ENCODE results near the gene HOXD8. TPM values are rescaled to one million over a fixed set of nuclear protein-coding genes. Genes with fewer than 3 reads are reported as not detected.

The HOXD8 gene
- total RNA-seq, 1 donor from 2014 or later = not detected

DNA sequence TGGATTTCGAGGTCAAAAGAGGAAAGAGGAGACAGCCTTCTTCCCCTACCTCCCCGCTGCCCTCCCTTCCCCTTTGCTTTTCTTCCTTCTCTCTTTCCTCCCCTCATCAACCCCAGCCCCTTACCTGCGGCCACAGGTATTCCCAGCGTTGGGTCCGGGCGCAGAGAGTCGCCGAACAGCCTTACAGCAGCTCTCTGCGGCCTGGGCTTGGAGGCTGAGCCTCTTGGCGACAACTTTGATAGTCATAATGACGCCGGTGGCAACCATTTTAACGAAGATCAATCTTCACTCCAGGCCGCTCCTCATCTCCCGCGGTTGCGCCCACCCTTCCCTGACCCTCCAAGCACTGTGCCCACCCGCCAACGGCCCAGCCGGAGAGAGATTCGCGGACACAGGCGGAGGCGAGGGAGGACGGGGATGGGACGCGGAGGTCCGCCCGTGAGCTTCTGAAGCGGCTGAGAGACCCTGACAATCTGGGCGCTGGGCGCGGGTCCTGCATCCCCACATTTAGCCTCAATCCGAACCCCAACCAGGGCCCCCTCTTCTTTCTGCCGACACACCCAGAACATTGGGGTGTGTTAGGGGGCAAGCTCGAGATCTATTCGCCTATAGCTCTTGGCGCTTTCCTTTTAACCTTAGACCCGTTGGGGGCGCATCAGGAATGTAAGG lies 44.3 kb upstream of the HOXD8 start:
- Mint-ChIP-seq H3K9me3 (ENCODE audit: unreplicated experiment) (no peaks in the 10 kb centered on the region), H3K4me1 (ENCODE audit: unreplicated experiment) (peaks cover 25% of the 10 kb centered on the region), H3K27me3 (ENCODE audit: unreplicated experiment) (peaks cover 93% of the 10 kb centered on the region), H3K27ac (ENCODE audit: unreplicated experiment) (no peak overlapping the region), H3K36me3 (ENCODE audit: unreplicated experiment) (no peaks in the 10 kb centered on the region), H3K4me3 (ENCODE audit: unreplicated experiment) (no peak overlapping the region)
- no peak for DNase-seq (ENCODE audit: extremely low spot score, unreplicated experiment)
- TF ChIP-seq, protein P1, sequence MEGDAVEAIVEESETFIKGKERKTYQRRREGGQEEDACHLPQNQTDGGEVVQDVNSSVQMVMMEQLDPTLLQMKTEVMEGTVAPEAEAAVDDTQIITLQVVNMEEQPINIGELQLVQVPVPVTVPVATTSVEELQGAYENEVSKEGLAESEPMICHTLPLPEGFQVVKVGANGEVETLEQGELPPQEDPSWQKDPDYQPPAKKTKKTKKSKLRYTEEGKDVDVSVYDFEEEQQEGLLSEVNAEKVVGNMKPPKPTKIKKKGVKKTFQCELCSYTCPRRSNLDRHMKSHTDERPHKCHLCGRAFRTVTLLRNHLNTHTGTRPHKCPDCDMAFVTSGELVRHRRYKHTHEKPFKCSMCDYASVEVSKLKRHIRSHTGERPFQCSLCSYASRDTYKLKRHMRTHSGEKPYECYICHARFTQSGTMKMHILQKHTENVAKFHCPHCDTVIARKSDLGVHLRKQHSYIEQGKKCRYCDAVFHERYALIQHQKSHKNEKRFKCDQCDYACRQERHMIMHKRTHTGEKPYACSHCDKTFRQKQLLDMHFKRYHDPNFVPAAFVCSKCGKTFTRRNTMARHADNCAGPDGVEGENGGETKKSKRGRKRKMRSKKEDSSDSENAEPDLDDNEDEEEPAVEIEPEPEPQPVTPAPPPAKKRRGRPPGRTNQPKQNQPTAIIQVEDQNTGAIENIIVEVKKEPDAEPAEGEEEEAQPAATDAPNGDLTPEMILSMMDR (IDR thresholded peaks at IDR 0.05) = no peak

DNA sequence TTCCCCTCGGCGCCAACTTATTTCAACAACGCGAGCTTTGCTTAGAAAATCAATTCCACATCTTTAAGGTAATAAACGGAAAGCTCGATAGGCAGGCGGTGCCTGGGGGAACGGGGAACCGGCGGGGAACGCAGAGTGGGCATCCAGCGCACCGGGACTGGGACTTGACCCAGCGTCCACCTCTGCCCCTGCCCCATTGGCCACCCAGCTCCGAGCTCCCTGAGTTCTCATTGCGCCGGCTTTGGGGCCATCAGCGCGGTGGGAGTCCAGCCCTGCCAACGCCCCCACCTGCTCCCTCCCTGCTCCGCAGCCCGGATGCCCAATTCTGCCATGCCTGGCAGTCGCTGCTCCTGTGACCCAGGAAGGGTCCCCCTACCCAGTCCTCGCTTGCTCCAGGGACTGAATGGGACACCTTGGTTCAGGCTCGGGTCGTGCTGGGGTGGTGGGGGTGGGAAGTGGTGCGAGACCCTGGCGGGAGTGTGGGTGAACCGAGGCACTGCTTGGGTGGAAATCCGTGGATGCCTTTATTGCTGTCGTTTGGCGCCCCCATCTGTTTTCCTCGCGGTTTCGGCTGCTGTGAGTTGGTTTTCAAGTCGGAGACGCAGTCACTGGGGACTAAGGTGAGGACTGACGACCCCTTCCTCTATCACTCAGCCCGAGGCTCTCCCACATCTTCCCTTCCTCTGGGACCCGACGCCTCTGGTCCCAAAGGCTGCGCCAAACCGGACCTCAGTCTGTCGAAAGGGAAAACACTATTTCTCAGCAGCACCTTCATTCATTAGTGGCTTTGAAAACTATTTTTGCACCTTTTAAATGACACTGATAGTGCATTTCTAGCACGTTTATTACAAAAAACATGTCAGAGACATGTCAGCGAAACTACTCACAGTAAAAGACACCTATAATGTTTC lies 43.4 kb upstream of the HOXD8 start:
- Mint-ChIP-seq H3K9me3 (ENCODE audit: unreplicated experiment) (no peaks in the 10 kb centered on the region), H3K4me3 (ENCODE audit: unreplicated experiment) (no peak overlapping the region), H3K27ac (ENCODE audit: unreplicated experiment) (no peak overlapping the region), H3K36me3 (ENCODE audit: unreplicated experiment) (no peaks in the 10 kb centered on the region), H3K27me3 (ENCODE audit: unreplicated experiment) (peaks cover 96% of the 10 kb centered on the region), H3K4me1 (ENCODE audit: unreplicated experiment) (peaks cover 25% of the 10 kb centered on the region)
- TF ChIP-seq, protein P1 (IDR thresholded peaks at IDR 0.05) = peak; percentile 45
- no peak for DNase-seq (ENCODE audit: extremely low spot score, unreplicated experiment)

DNA sequence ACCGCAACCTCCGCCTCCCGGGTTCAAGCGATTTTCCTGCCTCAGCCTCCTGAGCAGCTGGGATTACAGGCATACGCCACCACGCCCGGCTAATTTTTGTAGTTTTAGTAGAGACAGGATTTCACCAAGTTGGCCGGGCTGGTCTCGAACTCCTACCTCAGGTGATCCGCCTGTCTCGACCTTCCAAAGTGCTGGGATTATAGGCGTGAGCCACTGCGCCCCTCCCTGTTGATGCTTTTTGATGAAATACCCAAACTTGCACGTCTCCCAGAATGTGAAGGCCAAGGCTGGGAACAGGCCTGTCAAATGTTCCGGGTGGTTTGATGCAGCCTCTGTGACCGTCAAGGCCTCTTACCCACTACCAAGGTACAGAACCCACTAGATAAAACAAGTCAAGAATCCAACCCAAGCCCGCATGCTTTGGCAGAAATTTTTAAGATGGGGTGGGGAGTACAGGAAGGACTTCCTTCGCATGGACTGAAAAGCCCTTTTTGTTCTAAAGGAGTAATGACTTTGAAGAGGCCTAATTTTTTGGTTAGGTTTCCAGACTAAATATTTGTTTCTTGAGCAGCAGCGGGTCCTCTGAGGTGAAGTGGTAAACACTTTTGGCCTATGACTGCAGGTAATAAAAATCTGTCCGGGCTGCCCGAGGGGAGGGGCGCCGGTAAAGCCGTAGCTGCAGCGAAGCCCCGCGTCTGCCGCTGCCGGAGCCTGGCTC lies 42.0 kb upstream of the HOXD8 start:
- peak overlapping the region; percentile 79 for H3K4me3 Mint-ChIP-seq (ENCODE audit: unreplicated experiment)
- H3K27me3 Mint-ChIP-seq (ENCODE audit: unreplicated experiment) = peaks cover 95% of the 10 kb centered on the region
- H3K27ac Mint-ChIP-seq (ENCODE audit: unreplicated experiment) = no peak overlapping the region
- H3K9me3 Mint-ChIP-seq (ENCODE audit: unreplicated experiment) = no peaks in the 10 kb centered on the region
- H3K4me1 Mint-ChIP-seq (ENCODE audit: unreplicated experiment) = peaks cover 33% of the 10 kb centered on the region
- DNase-seq (ENCODE audit: extremely low spot score, unreplicated experiment) = peak; percentile 36
- TF ChIP-seq, protein P1 (IDR thresholded peaks at IDR 0.05) = no peak
- H3K36me3 Mint-ChIP-seq (ENCODE audit: unreplicated experiment) = no peaks in the 10 kb centered on the region

DNA sequence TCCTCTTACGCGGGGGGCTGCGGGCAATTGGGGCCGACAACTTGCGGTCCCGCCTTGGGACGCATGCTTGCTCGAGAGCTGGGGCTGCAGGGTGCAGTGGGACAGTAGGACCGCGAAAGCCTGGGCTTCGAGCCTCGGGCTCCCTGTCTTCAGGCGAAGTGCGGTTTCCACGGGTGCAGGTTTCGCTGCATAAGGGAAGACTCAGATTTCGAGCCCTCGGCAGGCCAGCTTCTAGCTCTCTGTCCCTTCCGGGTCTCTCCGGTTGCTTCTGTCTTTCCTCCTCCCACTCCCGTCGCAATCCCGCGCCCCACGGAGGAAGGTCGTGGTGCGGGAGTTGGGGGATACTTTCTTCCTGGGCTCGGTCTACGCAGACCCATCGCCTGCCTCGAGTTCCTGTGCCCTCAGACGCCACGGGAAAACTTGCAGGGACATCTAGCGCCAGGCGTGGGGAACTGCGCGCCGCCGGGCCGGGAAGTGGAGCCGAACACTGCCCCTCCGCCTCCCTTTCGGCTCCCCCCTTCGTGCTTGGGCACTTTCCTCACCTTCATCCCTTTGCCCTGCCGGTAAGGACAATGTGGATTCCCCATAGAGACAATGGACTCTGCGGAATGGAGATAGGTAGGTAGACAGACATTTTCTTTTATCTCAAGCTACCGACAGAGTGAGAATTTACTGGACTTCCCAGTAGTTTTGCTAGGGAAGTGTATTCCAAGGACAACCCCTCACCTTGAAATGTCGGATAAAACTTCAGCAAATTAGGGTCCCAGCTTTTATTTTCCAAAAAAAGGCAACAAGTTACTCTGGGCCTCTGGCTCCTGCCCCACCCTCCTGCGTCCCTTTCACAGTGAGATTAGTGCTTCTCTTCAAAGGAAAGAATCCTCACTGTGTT lies 41.2 kb upstream of the HOXD8 start:
- DNase-seq (ENCODE audit: extremely low spot score, unreplicated experiment) = no peak
- Mint-ChIP-seq H3K36me3 (ENCODE audit: unreplicated experiment) (no peaks in the 10 kb centered on the region), H3K4me3 (ENCODE audit: unreplicated experiment) (peak overlapping the region; percentile 79), H3K27ac (ENCODE audit: unreplicated experiment) (no peak overlapping the region), H3K9me3 (ENCODE audit: unreplicated experiment) (no peaks in the 10 kb centered on the region), H3K4me1 (ENCODE audit: unreplicated experiment) (peaks cover 29% of the 10 kb centered on the region), H3K27me3 (ENCODE audit: unreplicated experiment) (peaks cover 90% of the 10 kb centered on the region)
- TF ChIP-seq, protein P1 (IDR thresholded peaks at IDR 0.05) = peak; percentile 73

Measured in osteocyte (in vitro differentiated cells).